Endothelial cell of umbilical vein (primary cell): Measurements from ENCODE around the gene AKAP5. TPM values are rescaled to one million over a fixed set of nuclear protein-coding genes. Genes with fewer than 3 reads are reported as not detected.

Experiments
- BruUV-seq: library from RNA; stranded (reverse); fragments of 400-500 nt; replicated peaks from 2 replicates; lab custom pipeline; 2021; lab: Mats Ljungman, UMichigan
- CTCF ChIA-PET: fragments of 300-600, 350-600 bp; sonication (Branson Sonifier 250); formaldehyde crosslinking; loops from one replicate; lab custom pipeline; 2021; ENCODE audit warnings: antibody characterized with exemption, inconsistent platforms; lab: Charles Lee
- POLR2A ChIA-PET: fragments of 300-600, 350-600 bp; sonication (Branson Sonifier 250); formaldehyde crosslinking; loops from one replicate; lab custom pipeline; 2021; ENCODE audit warnings: antibody characterized with exemption, inconsistent platforms; lab: Charles Lee
- DNase-seq: peaks from one replicate; pipeline ENCODE4 v3.0.0-alpha.2; 2011; ENCODE audit warnings: low read depth, low spot score
- FAIRE-seq: peaks from 2 replicates; lab custom pipeline; 2011; peaks lifted over from hg19 to GRCh38; lab: Jason Lieb, UNC
- H2AFZ ChIP-seq: 2 replicates; pipeline ENCODE4 v1.6.0; 2012; ENCODE audit warnings: low read depth, low read length, control low read depth, inconsistent platforms
- H3K27ac ChIP-seq: 2 replicates; pipeline ENCODE4 v1.5.1; 2011; ENCODE audit warnings: low read depth, mild to moderate bottlenecking, control low read depth, low read length, moderate library complexity; ENCODE audit not compliant: insufficient read depth
- H3K27me3 ChIP-seq, 2 experiments: 2 replicates each; pipeline versions ENCODE4 v1.6.0 to v1.6.1; 2011; ENCODE audit warnings: low read length in 2 of 2, mixed read lengths in 1 of 2; ENCODE audit not compliant: control insufficient read depth in 2 of 2, insufficient read depth in 2 of 2
- H3K36me3 ChIP-seq, 2 experiments: 2 replicates in 1 of 2; 3 replicates in 1 of 2; pipeline ENCODE4 v1.5.1; 2011; ENCODE audit warnings: low read length in 2 of 2, mild to moderate bottlenecking in 1 of 2, moderate library complexity in 1 of 2; ENCODE audit not compliant: control insufficient read depth in 2 of 2, insufficient read depth in 2 of 2; ENCODE audit errors: extremely low read depth in 1 of 2
- H3K4me1 ChIP-seq: 3 replicates; pipeline ENCODE4 v1.5.1; 2011; ENCODE audit warnings: mild to moderate bottlenecking, low read length; ENCODE audit not compliant: control insufficient read depth, insufficient read depth; ENCODE audit errors: extremely low read depth
- H3K4me2 ChIP-seq: 2 replicates; pipeline ENCODE4 v1.6.1; 2011; ENCODE audit warnings: low read length, control low read depth, mixed read lengths; ENCODE audit not compliant: insufficient read depth
- H3K4me3 ChIP-seq, 3 experiments: fragments of 200-600 bp in 1 of 3; sonication (generic), shearing (Covaris generic) in 1 of 3; replicated peaks in 1 of 3; 2 replicates each; pipeline ENCODE4 v1.5.1; 2011 to 2016; ENCODE audit warnings: control low read depth in 3 of 3, low read length in 3 of 3, mild to moderate bottlenecking in 2 of 3, inconsistent platforms in 1 of 3, low read depth in 1 of 3, moderate library complexity in 1 of 3; ENCODE audit not compliant: insufficient read depth in 1 of 3
- H3K79me2 ChIP-seq: 2 replicates; pipeline ENCODE4 v1.6.0; 2012; ENCODE audit warnings: low read length, inconsistent platforms; ENCODE audit not compliant: control insufficient read depth, insufficient read depth
- H3K9ac ChIP-seq: replicated peaks from 2 replicates; pipeline ENCODE3; 2011; ENCODE audit warnings: low read length, control low read depth; ENCODE audit not compliant: insufficient read depth; ENCODE audit errors: extremely low read depth
- H3K9me1 ChIP-seq: replicated peaks from 3 replicates; pipeline ENCODE4 v1.6.0; 2011; ENCODE audit warnings: mild to moderate bottlenecking, low read length; ENCODE audit not compliant: control insufficient read depth, insufficient read depth; ENCODE audit errors: extremely low read depth
- H3K9me3 ChIP-seq: replicated peaks from 2 replicates; pipeline ENCODE4 v1.5.1; 2012; ENCODE audit warnings: low read length, inconsistent platforms; ENCODE audit not compliant: control insufficient read depth, insufficient read depth
- H4K20me1 ChIP-seq: replicated peaks from 2 replicates; pipeline ENCODE3; 2011; ENCODE audit warnings: mild to moderate bottlenecking, low read length; ENCODE audit not compliant: control insufficient read depth, insufficient read depth; ENCODE audit errors: extremely low read depth
- EZH2 ChIP-seq: IDR thresholded peaks from 2 replicates; pipeline ENCODE4 v1.6.1; 2012; ENCODE audit warnings: borderline replicate concordance, low read depth, mild to moderate bottlenecking, moderate library complexity, low read length, inconsistent platforms; ENCODE audit not compliant: severe bottlenecking
- FOS ChIP-seq: IDR thresholded peaks from 2 replicates; pipeline ENCODE4 v1.6.1; 2011; ENCODE audit warnings: mild to moderate bottlenecking, low read length, moderate library complexity, borderline replicate concordance; ENCODE audit not compliant: insufficient read depth
- GATA2 ChIP-seq: IDR thresholded peaks from 2 replicates; pipeline ENCODE4 v1.7.0; 2011; ENCODE audit warnings: low read depth, mild to moderate bottlenecking, moderate library complexity, mixed read lengths, low read length; ENCODE audit not compliant: insufficient read length, insufficient read depth
- JUN ChIP-seq: IDR thresholded peaks from 2 replicates; pipeline ENCODE4 v1.6.1; 2011; ENCODE audit warnings: borderline replicate concordance, low read depth; ENCODE audit not compliant: insufficient read length, insufficient read depth
- MYC ChIP-seq: IDR thresholded peaks from one replicate; pipeline ENCODE4 v1.6.1; 2011; ENCODE audit warnings: mild to moderate bottlenecking, low read depth, low read length
- POLR2A ChIP-seq: IDR thresholded peaks from 2 replicates; pipeline ENCODE4 v1.6.1; 2012; ENCODE audit warnings: low read depth, mild to moderate bottlenecking, control low read depth, low read length
- POLR2AphosphoS5 ChIP-seq: IDR thresholded peaks from 2 replicates; pipeline ENCODE4 v1.6.1; 2012; ENCODE audit warnings: low read depth, mild to moderate bottlenecking, control low read depth, low read length, moderate library complexity; ENCODE audit not compliant: insufficient read depth
- dilution Hi-C: fragments of 300-500 bp; cut with MboI; formaldehyde crosslinking; loops from one replicate; pipeline ENCODE4 v1.15.0; 2019; ENCODE audit warnings: low sequenced_read_pairs; ENCODE audit not compliant: extremely low pct_ligation_motif_present
- intact Hi-C: fragments of 100-400 bp; cut with micrococcal nuclease; formaldehyde crosslinking; loops from one replicate; pipeline ENCODE4 v1.10.0; 2022
- polyA plus RNA-seq, 4 experiments: library from polyadenylated mRNA; depleted of rRNA in 3 of 4; stranded (reverse) in 3 of 4; unstranded in 1 of 4; fragments of >200 nt; gene quantifications; 2 replicates each; pipeline versions ENCODE4 v1.2.1 to v1.2.3, GENCODE V29; 2011 to 2012; ENCODE audit warnings: missing spikeins in 1 of 4
- total RNA-seq: library from RNA; stranded (reverse); gene quantifications from 2 replicates; pipeline ENCODE4 v1.2.3, GENCODE V29; 2021
- TF ChIP-seq, protein P1 (sequence below), 2 donors: IDR thresholded peaks; 1 replicate in 1 of 2; 2 replicates in 1 of 2; pipeline ENCODE4 v1.5.1; 2011; ENCODE audit warnings: low read length in 2 of 2, mild to moderate bottlenecking in 2 of 2, moderate library complexity in 2 of 2, control low read depth in 1 of 2, inconsistent platforms in 1 of 2, low read depth in 1 of 2; ENCODE audit not compliant: insufficient read depth in 1 of 2; ENCODE audit errors: extremely low read depth in 1 of 2
- TF ChIP-seq, protein P2 (sequence below): IDR thresholded peaks from 2 replicates; pipeline ENCODE4 v1.6.1; 2011; ENCODE audit not compliant: insufficient read depth, insufficient read length

Gene AKAP5
- total and polyA plus RNA-seq, 2 donors (not counting 3 experiments of a cell fraction or from before 2014, with no cell fraction given) = 0.10 to 0.75 TPM

DNA sequence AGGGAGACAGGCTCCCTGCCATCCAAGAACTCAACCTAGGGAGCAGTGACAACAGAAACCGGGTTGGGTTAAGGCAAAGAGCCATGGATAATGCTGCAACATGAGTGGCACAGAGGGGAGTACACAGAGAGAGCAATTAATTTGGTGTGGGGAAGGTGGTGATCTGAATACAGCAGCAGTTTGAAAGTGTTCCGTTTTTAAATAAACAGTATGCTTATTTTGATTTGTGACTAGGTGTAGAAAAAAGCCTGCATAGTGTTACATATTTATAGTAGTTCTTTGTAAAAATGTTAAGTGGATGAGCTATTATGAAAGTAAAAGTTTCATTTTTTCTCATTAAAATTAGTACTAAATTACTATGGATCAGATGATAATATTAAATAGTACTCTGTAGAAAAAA is 8.7 kb downstream of the AKAP5 start:
- H4K20me1 ChIP-seq = no peaks in the 10 kb centered on the region
- no peaks in the 10 kb centered on the region for H3K27me3 ChIP-seq
- dilution Hi-C loops = no loop called here
- no peaks in the 10 kb centered on the region for H3K9me3 ChIP-seq
- ChIA-PET POLR2A (no interaction called here), CTCF (interaction anchor here (1.8 to 7.7 kb wide), 2 partner anchors 11 to 130 kb away, joined by 4 to 123 read pairs; no protein-coding TSS in a partner anchor)
- no peak overlapping the region for H2AFZ ChIP-seq
- intact Hi-C loops = no loop called here
- no peak overlapping the region for H3K4me2 ChIP-seq
- TF ChIP-seq POLR2A = no peak
- H3K27ac ChIP-seq = no peak overlapping the region
- H3K36me3 ChIP-seq = no peaks in the 10 kb centered on the region
- BruUV-seq = no TSS peak
- H3K9ac ChIP-seq = no peak overlapping the region
- no peak for DNase-seq
- no peaks in the 10 kb centered on the region for H3K9me1 ChIP-seq
- H3K4me1 ChIP-seq = no peaks in the 10 kb centered on the region
- H3K79me2 ChIP-seq = no peaks in the 10 kb centered on the region
- FAIRE-seq = no peak
- no peak overlapping the region for H3K4me3 ChIP-seq

DNA sequence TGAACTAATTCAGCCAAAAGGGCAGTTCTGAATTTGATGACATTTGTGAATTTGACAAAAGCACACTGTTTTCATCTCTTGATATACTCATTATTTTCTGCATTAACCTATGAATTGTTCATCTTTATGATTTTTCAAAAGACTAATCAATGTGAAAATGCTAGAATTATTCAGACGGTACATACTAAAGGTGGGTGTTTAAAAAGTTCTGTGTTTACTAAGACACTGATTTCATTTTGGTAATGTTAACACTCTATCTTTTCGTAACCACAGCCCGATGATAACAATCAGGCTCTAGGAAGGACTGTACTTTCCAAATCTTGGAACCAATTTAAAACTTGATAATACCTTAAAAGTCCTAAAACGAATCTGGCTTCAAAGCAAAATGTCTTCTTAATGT is 9.4 kb downstream of the AKAP5 start:
- dilution Hi-C loops = no loop called here
- Histone ChIP-seq H2AFZ (no peak overlapping the region), H3K79me2 (no peaks in the 10 kb centered on the region), H3K9me1 (no peaks in the 10 kb centered on the region), H3K27me3 (no peaks in the 10 kb centered on the region), H3K9ac (no peak overlapping the region), H3K36me3 (no peaks in the 10 kb centered on the region), H3K9me3 (no peaks in the 10 kb centered on the region), H3K4me1 (no peaks in the 10 kb centered on the region), H3K4me3 (no peak overlapping the region), H3K27ac (no peak overlapping the region), H3K4me2 (no peak overlapping the region), H4K20me1 (no peaks in the 10 kb centered on the region)
- TF ChIP-seq FOS (no peak), MYC (no peak), JUN (no peak), POLR2AphosphoS5 (no peak), EZH2 (no peak), GATA2 (no peak), POLR2A (no peak)
- TF ChIP-seq, protein P1, sequence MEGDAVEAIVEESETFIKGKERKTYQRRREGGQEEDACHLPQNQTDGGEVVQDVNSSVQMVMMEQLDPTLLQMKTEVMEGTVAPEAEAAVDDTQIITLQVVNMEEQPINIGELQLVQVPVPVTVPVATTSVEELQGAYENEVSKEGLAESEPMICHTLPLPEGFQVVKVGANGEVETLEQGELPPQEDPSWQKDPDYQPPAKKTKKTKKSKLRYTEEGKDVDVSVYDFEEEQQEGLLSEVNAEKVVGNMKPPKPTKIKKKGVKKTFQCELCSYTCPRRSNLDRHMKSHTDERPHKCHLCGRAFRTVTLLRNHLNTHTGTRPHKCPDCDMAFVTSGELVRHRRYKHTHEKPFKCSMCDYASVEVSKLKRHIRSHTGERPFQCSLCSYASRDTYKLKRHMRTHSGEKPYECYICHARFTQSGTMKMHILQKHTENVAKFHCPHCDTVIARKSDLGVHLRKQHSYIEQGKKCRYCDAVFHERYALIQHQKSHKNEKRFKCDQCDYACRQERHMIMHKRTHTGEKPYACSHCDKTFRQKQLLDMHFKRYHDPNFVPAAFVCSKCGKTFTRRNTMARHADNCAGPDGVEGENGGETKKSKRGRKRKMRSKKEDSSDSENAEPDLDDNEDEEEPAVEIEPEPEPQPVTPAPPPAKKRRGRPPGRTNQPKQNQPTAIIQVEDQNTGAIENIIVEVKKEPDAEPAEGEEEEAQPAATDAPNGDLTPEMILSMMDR (IDR thresholded peaks at IDR 0.05; ENCODE audit: extremely low read depth in 1 of 2, insufficient read depth in 1 of 2, low read depth in 1 of 2, low read length in 2 of 2) = no peak
- TF ChIP-seq, protein P2, sequence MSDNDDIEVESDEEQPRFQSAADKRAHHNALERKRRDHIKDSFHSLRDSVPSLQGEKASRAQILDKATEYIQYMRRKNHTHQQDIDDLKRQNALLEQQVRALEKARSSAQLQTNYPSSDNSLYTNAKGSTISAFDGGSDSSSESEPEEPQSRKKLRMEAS = no peak
- ChIA-PET CTCF (interaction anchor here (1.8 to 7.7 kb wide), 2 partner anchors 10 to 130 kb away, joined by 4 to 123 read pairs; no protein-coding TSS in a partner anchor), POLR2A (no interaction called here)
- intact Hi-C loops = loop anchor here (5.0 kb wide), 1 partner anchor 677 kb away; no protein-coding TSS in a partner anchor
- DNase-seq (no peak), FAIRE-seq (no peak)
- no TSS peak for BruUV-seq
